ENCODE measurements around the gene PRKCA.

DNA sequence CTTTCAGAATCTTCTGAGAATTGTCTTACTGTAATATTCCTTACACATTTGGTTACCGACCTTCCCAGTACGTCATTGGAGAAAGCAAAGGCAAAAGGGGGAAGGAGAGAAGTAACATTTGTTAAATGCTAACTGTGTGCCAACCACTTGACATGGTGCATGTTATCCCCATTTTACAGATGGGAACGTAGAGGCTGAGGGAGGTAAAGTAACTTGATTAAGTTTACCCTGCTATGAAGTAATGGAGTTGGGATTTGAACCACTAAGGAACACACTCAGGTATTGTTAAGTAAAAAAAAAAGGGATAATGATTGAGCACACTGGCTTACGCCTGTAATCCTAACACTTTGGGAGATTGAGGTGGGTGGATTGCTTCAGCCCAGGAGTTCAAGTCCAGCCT, 156.4 kb downstream of the PRKCA start:
- TF ChIP-seq FOXA2 (IDR thresholded peaks at IDR 0.05) (no peak), JUND (IDR thresholded peaks at IDR 0.05) (no peak), RXRA (IDR thresholded peaks at IDR 0.05) (no peak), REST (IDR thresholded peaks at IDR 0.05) (no peak), TAF1 (conservative IDR thresholded peaks at IDR 0.05) (no peak), GABPA (IDR thresholded peaks at IDR 0.05 in 1 of 2, conservative IDR thresholded peaks at IDR 0.05 in 1 of 2) (no peak), YY1 (IDR thresholded peaks at IDR 0.05) (no peak), SP1 (IDR thresholded peaks at IDR 0.05) (no peak), EGR1 (IDR thresholded peaks at IDR 0.05; ENCODE audit: low read depth in 2 of 2) (no peak), FOXA1 (IDR thresholded peaks at IDR 0.05) (no peak), MAX (IDR thresholded peaks at IDR 0.05) (no peak)
- TF ChIP-seq, protein P1, sequence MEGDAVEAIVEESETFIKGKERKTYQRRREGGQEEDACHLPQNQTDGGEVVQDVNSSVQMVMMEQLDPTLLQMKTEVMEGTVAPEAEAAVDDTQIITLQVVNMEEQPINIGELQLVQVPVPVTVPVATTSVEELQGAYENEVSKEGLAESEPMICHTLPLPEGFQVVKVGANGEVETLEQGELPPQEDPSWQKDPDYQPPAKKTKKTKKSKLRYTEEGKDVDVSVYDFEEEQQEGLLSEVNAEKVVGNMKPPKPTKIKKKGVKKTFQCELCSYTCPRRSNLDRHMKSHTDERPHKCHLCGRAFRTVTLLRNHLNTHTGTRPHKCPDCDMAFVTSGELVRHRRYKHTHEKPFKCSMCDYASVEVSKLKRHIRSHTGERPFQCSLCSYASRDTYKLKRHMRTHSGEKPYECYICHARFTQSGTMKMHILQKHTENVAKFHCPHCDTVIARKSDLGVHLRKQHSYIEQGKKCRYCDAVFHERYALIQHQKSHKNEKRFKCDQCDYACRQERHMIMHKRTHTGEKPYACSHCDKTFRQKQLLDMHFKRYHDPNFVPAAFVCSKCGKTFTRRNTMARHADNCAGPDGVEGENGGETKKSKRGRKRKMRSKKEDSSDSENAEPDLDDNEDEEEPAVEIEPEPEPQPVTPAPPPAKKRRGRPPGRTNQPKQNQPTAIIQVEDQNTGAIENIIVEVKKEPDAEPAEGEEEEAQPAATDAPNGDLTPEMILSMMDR (IDR thresholded peaks at IDR 0.05; ENCODE audit: low read depth, low read length, missing input control): no peak
- TF ChIP-seq, protein P2, sequence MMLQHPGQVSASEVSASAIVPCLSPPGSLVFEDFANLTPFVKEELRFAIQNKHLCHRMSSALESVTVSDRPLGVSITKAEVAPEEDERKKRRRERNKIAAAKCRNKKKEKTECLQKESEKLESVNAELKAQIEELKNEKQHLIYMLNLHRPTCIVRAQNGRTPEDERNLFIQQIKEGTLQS (IDR thresholded peaks at IDR 0.05): no peak

All from liver (tissue), 3 donors.